SK-N-MC (cell line): ENCODE measurements around the gene LRP8.

ENCODE experiments used
- EZH2 ChIP-seq: fragments of 200-600 bp; sonication (generic); IDR thresholded peaks from one replicate; pipeline ENCODE4 v1.6.1; 2017; ENCODE audit warnings: antibody characterized with exemption
- POLR2AphosphoS5 ChIP-seq: IDR thresholded peaks from 2 replicates; pipeline ENCODE4 v1.6.1; 2012; ENCODE audit warnings: mild to moderate bottlenecking, low read depth, low read length, borderline replicate concordance

DNA sequence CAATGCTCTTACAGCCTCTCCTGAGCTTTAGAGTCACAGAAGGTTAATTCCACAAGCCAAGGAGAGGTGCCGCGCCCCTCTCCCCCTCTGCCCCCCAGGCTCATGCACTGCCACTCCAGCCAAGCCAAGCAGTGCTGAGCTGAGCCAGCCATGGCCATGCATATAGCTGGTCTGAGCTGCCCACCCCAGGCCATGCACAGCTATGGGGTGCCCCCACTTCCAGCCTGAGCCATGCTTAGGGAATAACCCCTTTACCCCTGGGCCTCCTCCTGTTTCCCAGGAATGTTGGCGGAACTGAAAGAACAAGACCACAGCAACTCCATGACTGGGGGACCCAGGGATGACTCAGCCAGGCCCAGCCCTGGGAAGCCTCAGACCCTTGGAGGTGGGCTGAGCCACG is 55.5 kb downstream of the LRP8 start:
- TF ChIP-seq EZH2 (no peak), POLR2AphosphoS5 (no peak)
